GM23338 (cell line): ENCODE measurements around the gene ABCD1.

Source experiments
- CTCF ChIP-seq, 2 experiments: fragments of 200-600 bp in 1 of 2; sonication (generic) in 1 of 2; conservative IDR thresholded peaks; 2 replicates each; pipeline versions ENCODE4 v1.5.1 to v1.6.1; 2016 to 2017; ENCODE audit warnings: antibody characterized with exemption in 2 of 2, low read depth in 2 of 2, mild to moderate bottlenecking in 2 of 2, moderate library complexity in 1 of 2
- EZH2 ChIP-seq: fragments of 200-600 bp; sonication (generic); IDR thresholded peaks from one replicate; pipeline ENCODE4 v1.8.0; 2017; ENCODE audit warnings: antibody characterized with exemption, mild to moderate bottlenecking, low read depth; ENCODE audit not compliant: unreplicated experiment
- EZH2phosphoT487 ChIP-seq: fragments of 200-600 bp; sonication (generic); IDR thresholded peaks from one replicate; pipeline ENCODE4 v1.8.1; 2018; ENCODE audit warnings: antibody characterized with exemption; ENCODE audit not compliant: unreplicated experiment
- JUNB ChIP-seq: IDR thresholded peaks from one replicate; pipeline ENCODE4 v1.6.1; 2016; ENCODE audit warnings: antibody characterized with exemption; ENCODE audit not compliant: unreplicated experiment
- NANOG ChIP-seq: IDR thresholded peaks from 2 replicates; pipeline ENCODE4 v1.6.1; 2016; ENCODE audit warnings: antibody characterized with exemption, borderline replicate concordance
- POLR2AphosphoS5 ChIP-seq: IDR thresholded peaks from 2 replicates; pipeline ENCODE4 v1.6.1; 2016; ENCODE audit warnings: antibody characterized with exemption, low read depth
- REST ChIP-seq: IDR thresholded peaks from one replicate; pipeline ENCODE4 v1.6.1; 2018; ENCODE audit warnings: antibody characterized with exemption; ENCODE audit not compliant: unreplicated experiment
- STAT1 ChIP-seq: IDR thresholded peaks from one replicate; pipeline ENCODE4 v1.6.1; 2016; ENCODE audit warnings: antibody characterized with exemption; ENCODE audit not compliant: unreplicated experiment
- ZNF331 ChIP-seq: fragments of 250-450 bp; sonication (Bioruptor Pico); IDR thresholded peaks from 2 replicates; pipeline ENCODE4 v1.5.0; 2020; ENCODE audit warnings: low read depth, mild to moderate bottlenecking, moderate library complexity
- ZNF462 ChIP-seq: fragments of 250-450 bp; sonication (Bioruptor Pico); IDR thresholded peaks from 2 replicates; pipeline ENCODE4 v1.5.0; 2020; ENCODE audit warnings: mild to moderate bottlenecking, moderate library complexity

- TF ChIP-seq CTCF (conservative IDR thresholded peaks at IDR 0.05; ENCODE audit: low read depth in 2 of 2): no peak
- TF ChIP-seq STAT1: no peak
- no peak for TF ChIP-seq POLR2AphosphoS5
- no peak for TF ChIP-seq EZH2
- TF ChIP-seq ZNF331: no peak
- TF ChIP-seq ZNF462 (CRISPR knock-in tag): no peak
- TF ChIP-seq EZH2phosphoT487: no peak
- TF ChIP-seq JUNB: no peak
- no peak for TF ChIP-seq REST
- TF ChIP-seq NANOG: no peak
Observed at GRCh38 chrX:153773741-153774575, 49.3 kb downstream of the ABCD1 start.
